GM12874 (cell line): ENCODE measurements around the gene HS6ST1.

ENCODE experiments used
- CTCF ChIP-seq: IDR thresholded peaks from 2 replicates; pipeline ENCODE4 v1.5.1; 2011; ENCODE audit warnings: low read depth, mild to moderate bottlenecking, control low read depth, low read length, moderate library complexity; ENCODE audit not compliant: insufficient read depth

HS6ST1 gene

GRCh38 chr2:128356127-128356526 is 37.5 kb upstream of the HS6ST1 start:
- TF ChIP-seq CTCF = no peak

GRCh38 chr2:128354726-128355470 is 36.2 kb upstream of the HS6ST1 start:
- no peak for TF ChIP-seq CTCF

- no peak for TF ChIP-seq CTCF
These were observed 35.5 kb upstream of the HS6ST1 start for GRCh38 chr2:128354161-128354560.

GRCh38 chr2:128350736-128351135 is 32.1 kb upstream of the HS6ST1 start:
- TF ChIP-seq CTCF = no peak

GRCh38 chr2:128348701-128349100 is 30.0 kb upstream of the HS6ST1 start:
- no peak for TF ChIP-seq CTCF

- no peak for TF ChIP-seq CTCF
These were observed 29.3 kb upstream of the HS6ST1 start for GRCh38 chr2:128347701-128348539.

- TF ChIP-seq CTCF = no peak
These were observed 28.5 kb upstream of the HS6ST1 start for GRCh38 chr2:128347171-128347558.
